Activated naive CD8-positive, alpha-beta T cell (primary cell): ENCODE results near the gene NEK1.

Experiments
- H3K27ac Mint-ChIP-seq: one replicate; pipeline ENCODE4 v1.8.0; 2021; ENCODE audit warnings: mixed read lengths
- H3K27me3 Mint-ChIP-seq: one replicate; pipeline ENCODE4 v1.8.0; 2021; ENCODE audit warnings: mixed read lengths
- H3K36me3 Mint-ChIP-seq: one replicate; pipeline ENCODE4 v1.8.0; 2021; ENCODE audit warnings: mixed read lengths
- H3K4me1 Mint-ChIP-seq: one replicate; pipeline ENCODE4 v1.8.0; 2021; ENCODE audit warnings: low read depth, mixed read lengths
- H3K4me3 Mint-ChIP-seq: one replicate; pipeline ENCODE4 v1.8.0; 2021; ENCODE audit warnings: mild to moderate bottlenecking, mixed read lengths
- H3K9me3 Mint-ChIP-seq: one replicate; pipeline ENCODE4 v1.8.0; 2021; ENCODE audit warnings: low read depth, mixed read lengths

Gene NEK1

GRCh38 chr4:169618986-169619385, 6.6 kb upstream of the NEK1 start:
- H3K27me3 Mint-ChIP-seq = no peaks in the 10 kb centered on the region
- H3K4me3 Mint-ChIP-seq = peak overlapping the region; percentile 98
- peak overlapping the region; percentile 99 for H3K27ac Mint-ChIP-seq
- peaks cover 71% of the 10 kb centered on the region for H3K4me1 Mint-ChIP-seq
- H3K36me3 Mint-ChIP-seq = no peaks in the 10 kb centered on the region
- H3K9me3 Mint-ChIP-seq = no peaks in the 10 kb centered on the region

- Mint-ChIP-seq H3K4me3 (peak overlapping the region; percentile 98), H3K4me1 (peaks cover 68% of the 10 kb centered on the region), H3K9me3 (no peaks in the 10 kb centered on the region), H3K27me3 (no peaks in the 10 kb centered on the region), H3K27ac (peak overlapping the region; percentile 99), H3K36me3 (no peaks in the 10 kb centered on the region)
Measured at GRCh38 chr4:169618286-169618685, 5.9 kb upstream of the NEK1 start.

DNA sequence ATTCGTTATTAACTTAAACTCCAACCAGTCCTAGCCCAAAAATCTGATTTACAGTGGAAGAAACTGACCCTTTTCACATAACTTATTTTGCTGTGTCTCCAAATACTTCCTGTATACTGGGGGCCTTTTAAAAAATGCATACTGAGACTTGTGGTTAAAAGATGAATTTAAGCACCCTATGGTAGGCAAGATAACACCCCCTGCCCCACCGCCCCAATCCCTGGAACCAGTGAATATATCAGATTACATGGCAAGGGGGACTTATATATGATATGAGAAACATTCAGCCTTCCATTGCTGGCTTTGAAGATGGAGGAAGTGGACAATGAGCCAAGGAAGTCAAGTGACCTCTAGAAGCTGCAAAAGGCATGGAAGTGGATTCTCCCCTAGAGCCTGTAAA, 4.9 kb upstream of the NEK1 start:
- H3K4me3 Mint-ChIP-seq = no peak overlapping the region
- peak overlapping the region; percentile 54 for H3K27ac Mint-ChIP-seq
- peaks cover 66% of the 10 kb centered on the region for H3K4me1 Mint-ChIP-seq
- no peaks in the 10 kb centered on the region for H3K36me3 Mint-ChIP-seq
- no peaks in the 10 kb centered on the region for H3K9me3 Mint-ChIP-seq
- no peaks in the 10 kb centered on the region for H3K27me3 Mint-ChIP-seq

DNA sequence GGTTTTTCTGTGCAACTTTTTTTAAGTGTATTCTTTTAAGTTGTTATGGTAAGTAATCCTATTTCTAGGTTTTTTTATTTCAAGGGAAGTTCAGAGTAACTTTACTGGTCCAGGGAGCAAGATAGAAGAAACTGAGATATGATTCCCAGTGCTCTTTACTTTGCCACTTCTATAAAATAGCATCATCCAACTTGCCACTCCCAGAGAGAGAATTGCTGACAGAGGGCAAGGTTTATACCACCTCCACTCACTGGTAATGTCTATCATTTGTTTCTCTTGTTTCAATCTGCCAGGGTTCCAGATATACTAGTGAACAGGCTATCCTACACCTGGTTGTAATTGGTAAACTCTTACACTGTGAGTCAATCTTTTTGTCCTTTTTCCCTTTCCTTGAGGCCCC, 4.5 kb upstream of the NEK1 start:
- H3K4me1 Mint-ChIP-seq = peaks cover 63% of the 10 kb centered on the region
- peak overlapping the region; percentile 54 for H3K27ac Mint-ChIP-seq
- no peaks in the 10 kb centered on the region for H3K27me3 Mint-ChIP-seq
- no peaks in the 10 kb centered on the region for H3K9me3 Mint-ChIP-seq
- no peak overlapping the region for H3K4me3 Mint-ChIP-seq
- H3K36me3 Mint-ChIP-seq = no peaks in the 10 kb centered on the region

- no peaks in the 10 kb centered on the region for H3K9me3 Mint-ChIP-seq
- H3K4me3 Mint-ChIP-seq = no peak overlapping the region
- no peaks in the 10 kb centered on the region for H3K36me3 Mint-ChIP-seq
- H3K27me3 Mint-ChIP-seq = no peaks in the 10 kb centered on the region
- H3K4me1 Mint-ChIP-seq = peaks cover 65% of the 10 kb centered on the region
- peak overlapping the region; percentile 58 for H3K27ac Mint-ChIP-seq
Measured at GRCh38 chr4:169615467-169616106, 3.2 kb upstream of the NEK1 start.

DNA sequence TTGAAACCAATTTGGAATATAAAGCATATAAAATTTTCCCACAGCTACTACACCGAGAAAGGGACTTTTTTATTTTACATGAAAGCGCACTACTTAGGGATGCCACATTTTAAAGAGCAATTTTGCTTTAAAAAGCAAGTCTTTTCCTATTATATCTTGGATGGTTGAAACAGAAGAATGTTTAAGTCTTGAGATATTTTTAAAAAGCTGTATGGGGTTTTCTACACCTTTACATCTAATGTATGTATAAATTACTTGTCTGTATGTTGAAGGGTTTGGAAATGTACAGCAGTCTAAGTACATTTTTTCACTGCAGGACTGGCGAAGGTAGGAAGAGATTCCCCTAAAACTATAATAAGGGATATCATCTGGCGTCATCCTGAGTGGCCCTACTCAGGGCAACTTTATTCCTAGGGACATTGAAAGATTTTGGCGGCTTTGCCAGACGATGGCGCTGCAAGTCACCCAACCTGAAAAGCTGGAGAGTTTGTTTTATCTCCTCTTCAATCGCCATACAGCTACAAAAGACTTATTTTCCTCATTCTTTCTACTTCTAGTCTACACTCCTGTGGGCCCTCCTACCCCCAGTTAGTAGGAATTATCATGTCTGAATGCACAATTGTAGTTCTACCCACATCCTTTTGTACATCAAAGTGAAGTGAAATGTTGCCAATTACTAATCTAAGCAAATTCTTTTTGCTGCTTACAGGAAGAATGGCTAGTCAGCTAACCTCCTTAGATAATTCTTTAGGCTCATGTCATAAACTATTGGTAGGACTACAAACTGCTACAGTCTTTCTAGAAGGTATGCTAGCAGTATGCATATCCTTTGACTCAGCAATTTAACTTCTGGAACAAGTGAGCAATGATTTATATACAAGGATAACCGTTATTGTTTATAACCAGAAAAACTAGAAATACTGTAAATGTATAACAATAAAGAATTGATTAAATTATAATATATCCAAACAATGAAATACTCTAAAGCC, 782 bp upstream of the NEK1 start:
- peaks cover 59% of the 10 kb centered on the region for H3K4me1 Mint-ChIP-seq
- H3K9me3 Mint-ChIP-seq = no peaks in the 10 kb centered on the region
- no peaks in the 10 kb centered on the region for H3K27me3 Mint-ChIP-seq
- H3K27ac Mint-ChIP-seq = peak overlapping the region; percentile 98
- peak overlapping the region; percentile 97 for H3K4me3 Mint-ChIP-seq
- H3K36me3 Mint-ChIP-seq = no peaks in the 10 kb centered on the region

DNA sequence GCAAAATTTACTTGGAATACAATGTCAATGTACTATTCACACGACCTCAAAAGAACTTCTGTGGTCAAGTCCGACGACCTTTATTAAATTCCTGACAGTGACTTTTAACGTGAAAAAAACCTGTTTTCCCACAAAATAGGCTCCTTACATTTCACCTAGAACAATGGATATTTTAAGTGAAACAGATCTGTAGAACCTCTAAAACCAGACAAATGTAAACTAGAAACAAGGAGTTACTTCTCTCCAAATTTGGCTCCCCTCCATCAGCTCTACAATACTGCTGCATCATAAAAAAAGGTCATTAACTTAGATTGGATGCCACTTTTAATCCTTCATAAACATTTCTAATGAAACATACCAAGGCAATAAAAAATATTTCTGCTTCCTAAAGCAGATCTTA, 1.2 kb downstream of the NEK1 start:
- Mint-ChIP-seq H3K4me3 (peak overlapping the region; percentile 97), H3K27ac (peak overlapping the region; percentile 98), H3K36me3 (peaks cover 2% of the 10 kb centered on the region), H3K27me3 (no peaks in the 10 kb centered on the region), H3K9me3 (no peaks in the 10 kb centered on the region), H3K4me1 (peaks cover 56% of the 10 kb centered on the region)

GRCh38 chr4:169604903-169605331, 7.5 kb downstream of the NEK1 start:
- H3K36me3 Mint-ChIP-seq = peaks cover 8% of the 10 kb centered on the region
- no peaks in the 10 kb centered on the region for H3K27me3 Mint-ChIP-seq
- H3K4me1 Mint-ChIP-seq = peaks cover 43% of the 10 kb centered on the region
- H3K9me3 Mint-ChIP-seq = no peaks in the 10 kb centered on the region
- no peak overlapping the region for H3K4me3 Mint-ChIP-seq
- peak overlapping the region; percentile 28 for H3K27ac Mint-ChIP-seq

- H3K4me3 Mint-ChIP-seq = no peak overlapping the region
- H3K9me3 Mint-ChIP-seq = no peaks in the 10 kb centered on the region
- peaks cover 8% of the 10 kb centered on the region for H3K36me3 Mint-ChIP-seq
- peaks cover 41% of the 10 kb centered on the region for H3K4me1 Mint-ChIP-seq
- peak overlapping the region; percentile 36 for H3K27ac Mint-ChIP-seq
- H3K27me3 Mint-ChIP-seq = no peaks in the 10 kb centered on the region
Measured at GRCh38 chr4:169604131-169604900, 8.1 kb downstream of the NEK1 start.

- H3K36me3 Mint-ChIP-seq = peaks cover 8% of the 10 kb centered on the region
- H3K27ac Mint-ChIP-seq = no peak overlapping the region
- H3K9me3 Mint-ChIP-seq = no peaks in the 10 kb centered on the region
- peaks cover 36% of the 10 kb centered on the region for H3K4me1 Mint-ChIP-seq
- H3K4me3 Mint-ChIP-seq = no peak overlapping the region
- no peaks in the 10 kb centered on the region for H3K27me3 Mint-ChIP-seq
Measured at GRCh38 chr4:169603312-169603711, 9.1 kb downstream of the NEK1 start.

GRCh38 chr4:169601016-169601771, 11.2 kb downstream of the NEK1 start:
- Mint-ChIP-seq H3K27ac (no peak overlapping the region), H3K4me1 (peaks cover 23% of the 10 kb centered on the region), H3K27me3 (no peaks in the 10 kb centered on the region), H3K36me3 (peaks cover 6% of the 10 kb centered on the region), H3K4me3 (no peak overlapping the region), H3K9me3 (no peaks in the 10 kb centered on the region)

GRCh38 chr4:169594560-169595195, 17.7 kb downstream of the NEK1 start:
- H3K27me3 Mint-ChIP-seq = no peaks in the 10 kb centered on the region
- H3K9me3 Mint-ChIP-seq = no peaks in the 10 kb centered on the region
- no peaks in the 10 kb centered on the region for H3K4me1 Mint-ChIP-seq
- no peak overlapping the region for H3K27ac Mint-ChIP-seq
- peaks cover 2% of the 10 kb centered on the region for H3K36me3 Mint-ChIP-seq
- no peak overlapping the region for H3K4me3 Mint-ChIP-seq

DNA sequence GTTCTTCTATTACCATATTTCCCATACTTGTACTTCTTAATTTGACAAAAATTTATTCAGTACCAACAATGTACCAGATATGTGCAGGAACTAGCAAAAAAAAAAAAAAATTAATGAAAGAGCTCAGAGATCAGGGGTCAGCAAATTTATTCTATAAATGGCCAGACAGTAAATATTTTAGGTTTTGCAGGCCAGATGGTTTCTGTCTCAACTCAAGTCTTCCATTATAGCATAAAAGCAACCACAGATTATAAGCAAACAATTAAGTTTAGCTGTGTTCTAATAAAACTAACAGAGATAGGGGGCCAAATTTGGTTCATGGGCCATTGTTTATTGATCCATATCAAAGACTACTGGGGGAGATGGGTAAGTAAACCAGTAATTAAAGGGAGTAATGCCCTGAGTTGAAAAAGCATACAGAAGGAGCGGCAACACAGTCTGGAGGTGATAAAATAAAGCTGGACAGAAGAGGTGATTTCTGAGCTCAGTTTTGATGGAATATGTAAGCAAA, 19.3 kb downstream of the NEK1 start:
- Mint-ChIP-seq H3K36me3 (peaks cover 2% of the 10 kb centered on the region), H3K27ac (no peak overlapping the region), H3K9me3 (no peaks in the 10 kb centered on the region), H3K4me3 (no peak overlapping the region), H3K4me1 (no peaks in the 10 kb centered on the region), H3K27me3 (no peaks in the 10 kb centered on the region)

GRCh38 chr4:169583563-169583962, 28.8 kb downstream of the NEK1 start:
- no peak overlapping the region for H3K27ac Mint-ChIP-seq
- no peaks in the 10 kb centered on the region for H3K4me1 Mint-ChIP-seq
- no peaks in the 10 kb centered on the region for H3K9me3 Mint-ChIP-seq
- no peaks in the 10 kb centered on the region for H3K36me3 Mint-ChIP-seq
- H3K4me3 Mint-ChIP-seq = no peak overlapping the region
- no peaks in the 10 kb centered on the region for H3K27me3 Mint-ChIP-seq
